Lower leg skin (tissue), 4 donors: ENCODE results near the gene HIP1R. TPM values are rescaled to one million over a fixed set of nuclear protein-coding genes. Genes with fewer than 3 reads are reported as not detected.

Experiments
- DNase-seq, 2 donors: peaks; one replicate each; pipeline ENCODE4 v3.0.0-alpha.2; 2019; ENCODE audit warnings: low spot score in 2 of 2
- H3K4me3 ChIP-seq: fragments of 200-600 bp; sonication (generic); 2 replicates; pipeline ENCODE4 v1.5.1; 2017; ENCODE audit warnings: mild to moderate bottlenecking, low read depth; ENCODE audit not compliant: poor library complexity, severe bottlenecking
- POLR2A ChIP-seq, 2 donors: fragments of 450-650 bp; IDR thresholded peaks; one replicate each; pipeline ENCODE4 v1.6.1; 2016 to 2017; ENCODE audit warnings: antibody characterized with exemption in 2 of 2, mild to moderate bottlenecking in 1 of 2, moderate library complexity in 1 of 2
- WGBS, 2 donors: methylation state at CpG; one replicate each; pipeline ENCODE4 v1.1.5; 2018; 5-methylcytosine and 5-hydroxymethylcytosine counted together
- intact Hi-C: fragments of 100-400 bp; cut with DNase I; formaldehyde crosslinking; loops from one replicate; pipeline ENCODE4 v1.15.0; 2023; ENCODE audit warnings: low total_unique reads
- total RNA-seq, 4 donors: library from RNA; depleted of rRNA; stranded (reverse); fragments of >200 nt; gene quantifications; one replicate each; pipeline ENCODE4 v1.1.0, GENCODE V29; 2016
- TF ChIP-seq, protein P1 (sequence below), 3 donors: fragments of 450-650 bp; IDR thresholded peaks; one replicate each; pipeline ENCODE4 v1.5.1; 2016; ENCODE audit warnings: antibody characterized with exemption in 3 of 3, mild to moderate bottlenecking in 3 of 3, moderate library complexity in 2 of 3

The HIP1R gene
- total RNA-seq, 4 donors from 2014 or later: 188 to 342 (median 248) TPM

DNA sequence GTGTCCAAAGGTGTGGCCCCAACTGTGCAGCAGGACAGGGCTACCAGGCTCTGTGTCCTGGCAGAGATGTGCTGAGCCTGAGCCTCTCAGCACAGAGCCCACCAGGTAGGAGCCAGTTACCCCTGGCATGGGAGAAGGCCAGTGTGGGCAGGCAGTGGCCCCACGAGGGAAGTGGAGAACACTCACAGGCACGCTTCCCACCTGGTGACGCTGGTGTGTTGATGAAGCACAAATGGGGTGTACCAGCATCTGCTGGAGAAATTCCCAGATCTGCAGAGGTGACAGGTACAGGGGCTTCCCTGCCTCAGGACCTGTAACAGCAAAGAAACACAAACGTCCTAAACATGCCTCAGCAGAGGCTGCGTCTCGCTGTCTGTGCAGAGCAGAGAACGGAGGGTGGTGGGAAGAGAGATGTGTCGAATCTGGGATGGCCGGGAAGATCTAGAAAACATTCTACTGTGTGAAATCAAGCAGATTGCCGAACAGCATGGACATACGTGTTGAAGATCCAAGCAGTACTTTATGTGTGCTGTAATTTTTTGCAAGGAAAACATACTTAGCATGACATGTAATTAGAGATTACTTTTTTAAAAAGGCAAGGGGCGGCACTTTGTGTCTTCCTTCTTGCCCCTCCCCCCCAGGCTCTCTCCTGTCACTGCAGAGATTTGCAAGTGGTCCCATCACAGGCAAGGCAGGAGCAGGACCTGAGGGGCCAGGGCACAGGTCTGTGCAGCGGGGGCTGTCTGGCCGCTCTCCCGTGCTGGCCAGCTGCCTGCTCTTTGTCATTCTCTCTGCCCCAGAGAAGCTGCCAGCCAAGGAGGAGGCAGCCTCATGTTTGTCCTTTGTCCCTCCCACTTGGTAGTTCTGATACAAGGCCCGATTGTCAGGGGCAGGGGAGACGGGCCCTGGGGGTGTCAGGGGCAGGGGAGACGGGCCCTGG, 17.3 kb downstream of the HIP1R start:
- TF ChIP-seq, protein P1, sequence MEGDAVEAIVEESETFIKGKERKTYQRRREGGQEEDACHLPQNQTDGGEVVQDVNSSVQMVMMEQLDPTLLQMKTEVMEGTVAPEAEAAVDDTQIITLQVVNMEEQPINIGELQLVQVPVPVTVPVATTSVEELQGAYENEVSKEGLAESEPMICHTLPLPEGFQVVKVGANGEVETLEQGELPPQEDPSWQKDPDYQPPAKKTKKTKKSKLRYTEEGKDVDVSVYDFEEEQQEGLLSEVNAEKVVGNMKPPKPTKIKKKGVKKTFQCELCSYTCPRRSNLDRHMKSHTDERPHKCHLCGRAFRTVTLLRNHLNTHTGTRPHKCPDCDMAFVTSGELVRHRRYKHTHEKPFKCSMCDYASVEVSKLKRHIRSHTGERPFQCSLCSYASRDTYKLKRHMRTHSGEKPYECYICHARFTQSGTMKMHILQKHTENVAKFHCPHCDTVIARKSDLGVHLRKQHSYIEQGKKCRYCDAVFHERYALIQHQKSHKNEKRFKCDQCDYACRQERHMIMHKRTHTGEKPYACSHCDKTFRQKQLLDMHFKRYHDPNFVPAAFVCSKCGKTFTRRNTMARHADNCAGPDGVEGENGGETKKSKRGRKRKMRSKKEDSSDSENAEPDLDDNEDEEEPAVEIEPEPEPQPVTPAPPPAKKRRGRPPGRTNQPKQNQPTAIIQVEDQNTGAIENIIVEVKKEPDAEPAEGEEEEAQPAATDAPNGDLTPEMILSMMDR (IDR thresholded peaks at IDR 0.05): no peak
- no peak for TF ChIP-seq POLR2A (IDR thresholded peaks at IDR 0.05)
- no peak overlapping the region for H3K4me3 ChIP-seq
- WGBS, 2 donors: 37 to 44% methylated on average over 15 to 17 of the region's 18 CpGs
- intact Hi-C loops: no loop called here
- DNase-seq: no peak

DNA sequence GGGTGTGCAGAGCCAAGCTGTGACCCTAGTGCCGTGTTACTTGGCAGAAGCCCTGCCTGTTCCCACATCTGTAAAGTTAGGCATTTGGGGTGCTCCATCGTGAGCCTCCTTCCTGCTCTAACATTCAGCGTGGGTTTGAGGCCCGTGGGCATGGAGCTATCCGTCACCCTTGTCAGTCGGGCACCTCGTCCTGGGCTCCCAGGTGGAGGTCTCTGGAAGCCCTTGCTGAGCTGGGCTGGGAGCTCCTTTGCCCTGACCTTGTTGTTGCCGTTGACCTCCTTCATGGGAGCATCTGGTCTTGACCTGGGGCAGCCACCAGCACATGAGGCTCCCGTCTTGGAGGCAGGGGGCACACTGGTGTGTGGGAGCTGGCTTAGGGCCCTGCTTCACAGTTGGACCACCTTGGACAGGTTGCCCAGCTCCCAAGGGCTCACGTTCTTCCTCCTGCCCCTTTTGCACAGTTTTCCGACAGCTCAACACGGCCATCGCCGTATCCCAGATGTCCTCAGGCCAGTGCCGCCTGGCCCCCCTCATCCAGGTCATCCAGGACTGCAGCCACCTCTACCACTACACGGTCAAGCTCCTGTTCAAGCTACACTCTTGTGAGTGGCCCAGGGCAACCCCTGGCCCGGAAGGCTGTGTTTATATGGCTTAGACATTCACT, 18.5 kb downstream of the HIP1R start:
- intact Hi-C loops: no loop called here
- H3K4me3 ChIP-seq: no peak overlapping the region
- 85 to 92% methylated on average over 8 to 17 of the region's 17 CpGs for WGBS, 2 donors
- no peak for TF ChIP-seq POLR2A (IDR thresholded peaks at IDR 0.05)
- TF ChIP-seq, protein P1 (IDR thresholded peaks at IDR 0.05): no peak
- DNase-seq: no peak

DNA sequence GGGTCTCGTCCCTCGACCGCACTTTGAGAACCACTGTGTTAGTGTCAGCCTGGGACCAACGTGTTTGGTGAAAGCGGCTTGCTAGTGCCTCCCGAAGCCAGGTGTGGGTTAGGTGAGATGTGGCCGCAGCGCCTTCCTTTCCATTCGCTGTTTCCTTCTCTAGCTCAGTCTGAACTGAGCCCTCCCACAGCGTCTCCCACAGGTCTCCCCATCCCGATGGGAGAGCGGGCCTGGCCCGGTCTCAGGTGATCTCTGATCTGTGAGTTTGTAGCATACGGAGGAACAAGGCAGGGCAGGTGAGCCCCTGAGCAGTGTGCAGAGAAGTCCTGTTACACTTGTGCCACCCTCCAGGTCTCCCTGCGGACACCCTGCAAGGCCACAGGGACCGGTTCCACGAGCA, 19.3 kb downstream of the HIP1R start:
- DNase-seq: no peak
- TF ChIP-seq, protein P1 (IDR thresholded peaks at IDR 0.05): no peak
- TF ChIP-seq POLR2A (IDR thresholded peaks at IDR 0.05): no peak
- 93 to 94% methylated on average over 14 to 17 of the region's 17 CpGs for WGBS, 2 donors
- no peak overlapping the region for H3K4me3 ChIP-seq
- intact Hi-C loops: no loop called here

DNA sequence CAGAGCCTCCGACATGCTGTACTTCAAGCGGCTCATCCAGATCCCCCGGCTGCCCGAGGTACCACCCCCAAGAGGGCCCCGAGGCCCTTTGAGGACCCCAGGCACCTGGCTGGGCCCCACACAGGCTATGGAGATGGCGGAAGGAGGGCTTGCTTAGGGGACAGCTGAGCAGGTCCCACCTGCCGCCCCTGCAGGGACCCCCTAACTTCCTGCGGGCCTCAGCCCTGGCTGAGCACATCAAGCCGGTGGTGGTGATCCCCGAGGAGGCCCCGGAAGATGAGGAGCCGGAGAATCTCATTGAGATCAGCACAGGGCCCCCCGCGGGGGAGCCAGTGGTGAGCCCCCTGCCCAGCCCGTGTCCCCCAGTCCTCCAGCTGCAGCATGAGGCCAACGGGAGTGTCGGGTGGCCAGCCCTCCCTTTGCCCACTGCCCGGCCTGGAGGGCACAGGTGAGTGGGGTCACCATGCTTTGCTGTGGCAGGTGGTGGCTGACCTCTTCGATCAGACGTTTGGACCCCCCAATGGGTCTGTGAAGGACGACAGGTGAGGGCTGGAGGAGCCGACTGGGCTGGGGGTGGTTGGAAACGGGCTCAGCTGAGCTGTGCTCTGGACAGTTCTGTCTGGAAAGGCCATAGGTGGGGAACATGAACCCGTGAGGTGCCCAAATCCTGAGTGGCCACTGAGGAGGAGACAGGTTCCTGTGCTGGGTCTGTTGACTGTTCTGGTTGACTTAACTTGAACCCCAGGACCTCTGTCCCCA, 20.0 kb downstream of the HIP1R start:
- intact Hi-C loops: no loop called here
- no peak for DNase-seq
- TF ChIP-seq, protein P1 (IDR thresholded peaks at IDR 0.05): no peak
- no peak for TF ChIP-seq POLR2A (IDR thresholded peaks at IDR 0.05)
- H3K4me3 ChIP-seq: no peak overlapping the region
- 88 to 92% methylated on average over 9 to 15 of the region's 24 CpGs for WGBS, 2 donors

DNA sequence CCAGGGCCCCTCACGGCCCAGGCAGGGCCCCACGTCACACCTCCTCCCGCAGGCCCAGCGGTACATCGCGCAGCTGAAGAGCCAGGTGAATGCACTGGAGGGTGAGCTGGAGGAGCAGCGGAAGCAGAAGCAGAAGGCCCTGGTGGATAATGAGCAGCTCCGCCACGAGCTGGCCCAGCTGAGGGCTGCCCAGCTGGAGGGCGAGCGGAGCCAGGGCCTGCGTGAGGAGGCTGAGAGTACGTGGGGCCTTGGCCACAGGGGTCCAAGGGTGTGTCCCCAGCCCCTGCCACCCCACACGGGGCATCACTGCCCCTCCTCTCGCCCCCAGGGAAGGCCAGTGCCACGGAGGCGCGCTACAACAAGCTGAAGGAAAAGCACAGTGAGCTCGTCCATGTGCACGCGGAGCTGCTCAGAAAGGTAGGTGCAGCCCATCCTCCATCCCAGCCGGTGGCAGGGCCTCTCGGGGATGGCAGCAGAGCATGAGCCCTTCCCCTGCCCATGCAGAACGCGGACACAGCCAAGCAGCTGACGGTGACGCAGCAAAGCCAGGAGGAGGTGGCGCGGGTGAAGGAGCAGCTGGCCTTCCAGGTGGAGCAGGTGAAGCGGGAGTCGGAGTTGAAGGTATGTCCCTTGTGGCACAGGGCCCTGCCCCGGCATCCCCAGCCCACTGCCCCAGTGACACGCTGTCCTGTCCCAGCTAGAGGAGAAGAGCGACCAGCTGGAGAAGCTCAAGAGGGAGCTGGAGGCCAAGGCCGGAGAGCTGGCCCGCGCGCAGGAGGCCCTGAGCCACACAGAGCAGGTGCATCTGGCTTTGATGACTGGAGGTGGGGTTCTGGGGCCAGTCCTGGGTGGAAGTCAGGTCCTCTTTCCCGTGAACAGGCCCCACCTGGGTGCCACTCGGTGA, 20.9 kb downstream of the HIP1R start:
- TF ChIP-seq, protein P1 (IDR thresholded peaks at IDR 0.05): no peak
- no peak for TF ChIP-seq POLR2A (IDR thresholded peaks at IDR 0.05)
- WGBS, 2 donors: 91 to 96% methylated on average over 36 to 37 of the region's 40 CpGs
- no peak overlapping the region for H3K4me3 ChIP-seq
- no peak for DNase-seq
- intact Hi-C loops: no loop called here
